ENCODE measurements around the gene CAMTA1.

The CAMTA1 gene

DNA sequence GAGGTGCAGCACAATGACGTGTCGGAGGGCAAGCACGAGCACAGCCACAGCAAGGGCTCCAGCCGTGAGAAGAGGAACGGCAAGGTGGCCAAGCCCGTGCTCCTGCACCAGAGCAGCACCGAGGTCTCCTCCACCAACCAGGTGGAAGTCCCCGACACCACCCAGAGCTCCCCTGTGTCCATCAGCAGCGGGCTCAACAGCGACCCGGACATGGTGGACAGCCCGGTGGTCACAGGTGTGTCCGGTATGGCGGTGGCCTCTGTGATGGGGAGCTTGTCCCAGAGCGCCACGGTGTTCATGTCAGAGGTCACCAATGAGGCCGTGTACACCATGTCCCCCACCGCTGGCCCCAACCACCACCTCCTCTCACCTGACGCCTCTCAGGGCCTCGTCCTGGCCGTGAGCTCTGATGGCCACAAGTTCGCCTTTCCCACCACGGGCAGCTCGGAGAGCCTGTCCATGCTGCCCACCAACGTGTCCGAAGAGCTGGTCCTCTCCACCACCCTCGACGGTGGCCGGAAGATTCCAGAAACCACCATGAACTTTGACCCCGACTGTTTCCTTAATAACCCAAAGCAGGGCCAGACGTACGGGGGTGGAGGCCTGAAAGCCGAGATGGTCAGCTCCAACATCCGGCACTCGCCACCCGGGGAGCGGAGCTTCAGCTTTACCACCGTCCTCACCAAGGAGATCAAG is 878.3 kb downstream of the CAMTA1 start:
- H3K9me3 ChIP-seq (ENCODE audit: control insufficient read depth in 1 of 2, low read length in 2 of 2) = no peaks in the 10 kb centered on the region
- H3K27me3 ChIP-seq (ENCODE audit: low read depth, low read length) = no peaks in the 10 kb centered on the region
- H3K27ac ChIP-seq (ENCODE audit: low read length) = no peak overlapping the region
- no peak overlapping the region for H3K4me3 ChIP-seq (ENCODE audit: low read depth in 1 of 2, low read length in 2 of 2)
- H3K36me3 ChIP-seq (ENCODE audit: control insufficient read depth in 1 of 2, insufficient read depth in 2 of 2, low read length in 2 of 2) = no peaks in the 10 kb centered on the region
- peaks cover 0 to 6% of the 10 kb centered on the region in 2 donors for H3K4me1 ChIP-seq (ENCODE audit: control insufficient read depth in 1 of 2, insufficient read depth in 2 of 2, low read length in 2 of 2)

DNA sequence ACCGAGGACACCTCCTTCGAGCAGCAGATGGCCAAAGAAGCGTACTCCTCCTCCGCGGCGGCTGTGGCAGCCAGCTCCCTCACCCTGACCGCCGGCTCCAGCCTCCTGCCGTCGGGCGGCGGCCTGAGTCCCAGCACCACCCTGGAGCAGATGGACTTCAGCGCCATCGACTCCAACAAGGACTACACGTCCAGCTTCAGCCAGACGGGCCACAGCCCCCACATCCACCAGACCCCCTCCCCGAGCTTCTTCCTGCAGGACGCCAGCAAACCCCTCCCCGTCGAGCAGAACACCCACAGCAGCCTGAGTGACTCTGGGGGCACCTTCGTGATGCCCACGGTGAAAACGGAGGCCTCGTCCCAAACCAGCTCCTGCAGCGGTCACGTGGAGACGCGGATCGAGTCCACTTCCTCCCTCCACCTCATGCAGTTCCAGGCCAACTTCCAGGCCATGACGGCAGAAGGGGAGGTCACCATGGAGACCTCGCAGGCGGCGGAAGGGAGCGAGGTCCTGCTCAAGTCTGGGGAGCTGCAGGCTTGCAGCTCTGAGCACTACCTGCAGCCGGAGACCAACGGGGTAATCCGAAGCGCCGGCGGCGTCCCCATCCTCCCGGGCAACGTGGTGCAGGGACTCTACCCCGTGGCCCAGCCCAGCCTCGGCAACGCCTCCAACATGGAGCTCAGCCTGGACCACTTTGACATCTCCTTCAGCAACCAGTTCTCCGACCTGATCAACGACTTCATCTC is 879.1 kb downstream of the CAMTA1 start:
- Histone ChIP-seq H3K4me3 (ENCODE audit: low read depth in 1 of 2, low read length in 2 of 2) (no peak overlapping the region), H3K9me3 (ENCODE audit: control insufficient read depth in 1 of 2, low read length in 2 of 2) (no peaks in the 10 kb centered on the region), H3K27ac (ENCODE audit: low read length) (no peak overlapping the region), H3K27me3 (ENCODE audit: low read depth, low read length) (no peaks in the 10 kb centered on the region), H3K4me1 (ENCODE audit: control insufficient read depth in 1 of 2, insufficient read depth in 2 of 2, low read length in 2 of 2) (peaks cover 0 to 11% of the 10 kb centered on the region in 2 donors), H3K36me3 (ENCODE audit: control insufficient read depth in 1 of 2, insufficient read depth in 2 of 2, low read length in 2 of 2) (no peaks in the 10 kb centered on the region)

DNA sequence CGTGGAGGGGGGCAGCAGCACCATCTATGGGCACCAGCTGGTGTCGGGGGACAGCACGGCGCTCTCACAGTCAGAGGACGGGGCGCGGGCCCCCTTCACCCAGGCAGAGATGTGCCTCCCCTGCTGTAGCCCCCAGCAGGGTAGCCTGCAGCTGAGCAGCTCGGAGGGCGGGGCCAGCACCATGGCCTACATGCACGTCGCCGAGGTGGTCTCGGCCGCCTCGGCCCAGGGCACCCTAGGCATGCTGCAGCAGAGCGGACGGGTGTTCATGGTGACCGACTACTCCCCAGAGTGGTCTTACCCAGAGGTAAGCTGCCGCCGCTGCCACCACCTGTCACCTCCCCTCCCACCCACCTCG is 879.6 kb downstream of the CAMTA1 start:
- no peaks in the 10 kb centered on the region for H3K36me3 ChIP-seq (ENCODE audit: control insufficient read depth in 1 of 2, insufficient read depth in 2 of 2, low read length in 2 of 2)
- peaks cover 0 to 17% of the 10 kb centered on the region in 2 donors for H3K4me1 ChIP-seq (ENCODE audit: control insufficient read depth in 1 of 2, insufficient read depth in 2 of 2, low read length in 2 of 2)
- H3K4me3 ChIP-seq (ENCODE audit: low read depth in 1 of 2, low read length in 2 of 2) = no peak overlapping the region
- no peaks in the 10 kb centered on the region for H3K9me3 ChIP-seq (ENCODE audit: control insufficient read depth in 1 of 2, low read length in 2 of 2)
- H3K27ac ChIP-seq (ENCODE audit: low read length) = no peak overlapping the region
- H3K27me3 ChIP-seq (ENCODE audit: low read depth, low read length) = no peaks in the 10 kb centered on the region

DNA sequence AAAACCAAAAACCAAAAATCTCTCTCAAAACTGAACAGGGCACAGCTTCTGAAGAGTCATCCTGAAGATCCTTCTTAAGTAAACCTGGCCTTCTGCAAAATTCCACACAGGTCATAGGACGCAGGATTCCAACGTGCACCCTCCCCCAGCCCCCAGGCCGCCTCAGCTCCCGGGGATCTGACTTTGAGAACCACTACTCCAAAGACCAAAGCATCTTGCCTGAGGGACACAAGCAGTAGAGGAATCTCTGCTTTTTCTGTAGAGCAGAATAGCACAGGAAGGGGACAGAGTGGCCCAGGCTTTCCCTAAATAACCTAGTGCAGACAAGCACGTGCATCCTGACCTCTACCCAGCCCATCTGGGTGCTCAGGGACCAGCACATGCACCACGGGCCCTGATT is 881.0 kb downstream of the CAMTA1 start:
- H3K36me3 ChIP-seq (ENCODE audit: control insufficient read depth in 1 of 2, insufficient read depth in 2 of 2, low read length in 2 of 2) = no peaks in the 10 kb centered on the region

DNA sequence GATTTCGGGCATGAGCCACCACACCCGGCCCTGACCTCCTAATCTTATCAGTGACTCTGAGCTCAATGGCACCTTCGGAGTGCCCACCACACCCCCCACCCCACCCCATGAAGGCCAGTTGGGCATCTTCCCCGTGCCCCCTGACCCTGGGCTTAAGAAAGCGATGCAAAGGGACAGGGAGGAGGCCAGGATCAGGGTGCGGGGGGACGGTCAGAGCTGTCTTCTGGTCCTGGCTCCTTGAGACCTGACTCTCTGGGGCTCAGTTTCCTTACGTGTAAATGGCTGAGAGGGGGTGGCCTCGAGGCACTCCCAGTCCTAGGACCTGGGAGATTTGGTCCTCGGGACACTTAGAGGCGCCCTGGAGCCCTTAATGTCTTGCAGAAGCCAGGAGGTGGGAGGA is 881.9 kb downstream of the CAMTA1 start:
- H3K9me3 ChIP-seq (ENCODE audit: control insufficient read depth in 1 of 2, low read length in 2 of 2) = no peaks in the 10 kb centered on the region
- no peaks in the 10 kb centered on the region for H3K36me3 ChIP-seq (ENCODE audit: control insufficient read depth in 1 of 2, insufficient read depth in 2 of 2, low read length in 2 of 2)
- no peak overlapping the region for H3K27ac ChIP-seq (ENCODE audit: low read length)

More for the DNA sequence above, 881.0 kb downstream of the CAMTA1 start:
- no peaks in the 10 kb centered on the region for H3K9me3 ChIP-seq (ENCODE audit: control insufficient read depth in 1 of 2, low read length in 2 of 2)
- no peaks in the 10 kb centered on the region for H3K27me3 ChIP-seq (ENCODE audit: low read depth, low read length)
- H3K27ac ChIP-seq (ENCODE audit: low read length) = no peak overlapping the region
- H3K4me1 ChIP-seq (ENCODE audit: control insufficient read depth in 1 of 2, insufficient read depth in 2 of 2, low read length in 2 of 2) = peaks cover 0 to 18% of the 10 kb centered on the region in 2 donors
- H3K4me3 ChIP-seq (ENCODE audit: low read depth in 1 of 2, low read length in 2 of 2) = no peak overlapping the region

DNA sequence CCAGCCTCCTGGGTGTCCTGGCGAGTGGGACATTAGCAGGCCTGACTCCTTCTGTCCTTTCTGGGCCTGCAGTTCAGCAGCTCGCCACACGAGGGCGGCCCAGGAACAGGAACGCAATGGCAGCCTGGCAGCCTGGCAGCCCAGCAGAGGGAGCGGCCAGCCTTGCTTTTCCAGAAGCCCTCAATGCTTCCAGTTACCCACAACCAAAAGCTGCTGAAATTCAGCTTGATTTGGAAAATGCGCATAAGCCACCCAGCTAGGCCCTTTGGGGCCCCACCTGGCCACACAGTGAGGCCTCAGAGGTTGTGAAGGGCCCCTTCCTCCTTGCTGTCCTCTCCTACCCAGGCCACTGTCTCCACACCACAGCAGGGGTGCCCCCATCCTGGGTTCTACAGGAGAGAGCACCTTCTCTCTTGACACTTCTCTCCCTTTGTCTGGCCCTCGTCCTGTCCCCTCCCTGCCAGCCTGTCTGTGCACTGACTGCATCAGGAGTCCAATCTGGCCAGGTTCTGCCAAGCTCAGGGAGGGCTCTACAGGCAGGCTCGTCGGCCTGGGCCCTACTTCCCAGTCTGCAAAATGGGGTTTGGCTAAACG is 882.5 kb downstream of the CAMTA1 start:
- no peaks in the 10 kb centered on the region for H3K36me3 ChIP-seq (ENCODE audit: control insufficient read depth in 1 of 2, insufficient read depth in 2 of 2, low read length in 2 of 2)
- H3K9me3 ChIP-seq (ENCODE audit: control insufficient read depth in 1 of 2, low read length in 2 of 2) = no peaks in the 10 kb centered on the region
- no peak overlapping the region for H3K4me3 ChIP-seq (ENCODE audit: low read depth in 1 of 2, low read length in 2 of 2)
- H3K27ac ChIP-seq (ENCODE audit: low read length) = no peak overlapping the region
- H3K4me1 ChIP-seq (ENCODE audit: control insufficient read depth in 1 of 2, insufficient read depth in 2 of 2, low read length in 2 of 2) = peaks cover 0 to 18% of the 10 kb centered on the region in 2 donors
- H3K27me3 ChIP-seq (ENCODE audit: low read depth, low read length) = no peaks in the 10 kb centered on the region

More for the DNA sequence above, 881.9 kb downstream of the CAMTA1 start:
- H3K4me3 ChIP-seq (ENCODE audit: low read depth in 1 of 2, low read length in 2 of 2) = no peak overlapping the region
- H3K27me3 ChIP-seq (ENCODE audit: low read depth, low read length) = no peaks in the 10 kb centered on the region
- peaks cover 0 to 18% of the 10 kb centered on the region in 2 donors for H3K4me1 ChIP-seq (ENCODE audit: control insufficient read depth in 1 of 2, insufficient read depth in 2 of 2, low read length in 2 of 2)

DNA sequence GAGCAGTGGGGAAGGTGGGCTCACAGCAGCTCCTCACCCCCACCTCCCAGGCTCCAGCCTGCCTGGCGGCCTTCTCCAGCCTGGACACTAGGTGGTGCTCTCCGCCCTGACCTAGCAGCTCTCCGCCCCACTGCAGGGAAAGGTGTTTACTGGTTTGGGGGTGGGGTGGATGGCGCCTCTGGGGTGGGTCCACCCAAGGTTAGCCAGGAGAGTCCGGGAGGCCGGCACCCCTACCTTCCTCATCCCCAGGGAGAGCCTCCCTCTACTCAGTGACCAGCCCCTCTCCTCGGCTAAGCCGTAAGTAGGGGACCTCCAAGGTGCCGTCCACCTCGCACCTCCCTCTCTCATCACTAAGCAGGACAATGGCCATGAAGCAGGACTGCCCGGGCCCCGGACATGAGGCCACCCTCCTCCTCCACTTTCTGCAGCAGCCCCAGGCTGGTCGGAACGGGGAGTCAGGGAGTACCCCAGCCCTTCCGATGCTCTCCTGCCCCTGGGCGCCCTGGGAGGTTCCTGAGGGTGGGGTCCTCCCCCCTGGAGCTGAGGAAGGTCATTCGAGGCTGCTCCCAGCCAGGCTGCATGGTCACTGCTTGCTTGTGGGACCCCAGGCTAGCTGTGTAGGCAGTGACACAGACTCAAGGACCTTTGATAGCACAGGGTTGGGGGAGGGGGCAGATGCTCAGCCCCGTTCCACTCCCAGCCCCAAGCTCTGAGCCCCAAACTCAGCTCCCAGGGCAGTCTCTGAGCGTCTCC is 884.5 kb downstream of the CAMTA1 start:
- no peaks in the 10 kb centered on the region for H3K36me3 ChIP-seq (ENCODE audit: control insufficient read depth in 1 of 2, insufficient read depth in 2 of 2, low read length in 2 of 2)
- no peak overlapping the region for H3K4me3 ChIP-seq (ENCODE audit: low read depth in 1 of 2, low read length in 2 of 2)
- peaks cover 0 to 18% of the 10 kb centered on the region in 2 donors for H3K4me1 ChIP-seq (ENCODE audit: control insufficient read depth in 1 of 2, insufficient read depth in 2 of 2, low read length in 2 of 2)
- H3K27ac ChIP-seq (ENCODE audit: low read length) = no peak overlapping the region
- H3K9me3 ChIP-seq (ENCODE audit: control insufficient read depth in 1 of 2, low read length in 2 of 2) = no peaks in the 10 kb centered on the region
- no peaks in the 10 kb centered on the region for H3K27me3 ChIP-seq (ENCODE audit: low read depth, low read length)

DNA sequence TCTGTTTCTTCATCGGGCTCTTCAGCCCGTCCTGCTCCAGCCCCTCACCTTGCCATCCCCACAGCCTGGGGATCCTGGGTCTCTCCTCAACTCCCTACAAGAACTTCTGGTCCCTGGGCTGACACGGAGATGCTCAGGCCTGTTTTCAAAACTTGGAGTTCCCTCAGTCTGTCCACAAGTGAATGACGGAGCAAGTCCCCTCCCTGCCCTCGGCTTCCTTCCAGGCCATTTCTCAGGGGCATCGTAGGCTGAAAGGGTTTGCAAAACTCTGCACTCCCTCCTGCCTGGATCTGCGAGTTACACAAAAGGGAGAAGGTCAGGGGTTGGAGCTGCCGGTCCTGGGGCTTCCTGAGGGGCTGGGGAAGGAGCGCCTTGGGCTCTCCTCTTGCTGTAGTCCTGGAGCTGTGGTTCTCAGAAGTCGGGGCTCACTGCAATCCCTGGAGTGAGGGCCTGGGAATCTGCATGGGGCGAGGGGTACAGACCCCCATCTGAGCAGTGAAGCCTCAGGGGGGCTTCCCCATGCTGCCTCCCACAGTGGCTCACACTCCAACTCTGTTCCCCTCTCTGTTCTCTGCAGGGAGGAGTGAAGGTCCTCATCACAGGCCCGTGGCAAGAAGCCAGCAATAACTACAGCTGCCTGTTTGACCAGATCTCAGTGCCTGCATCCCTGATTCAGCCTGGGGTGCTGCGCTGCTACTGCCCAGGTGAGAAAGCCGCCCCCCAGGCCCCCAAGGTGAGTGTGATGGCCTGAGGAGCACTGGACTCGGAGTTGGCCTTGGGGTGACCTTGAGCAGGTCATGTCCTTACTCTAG is 885.3 kb downstream of the CAMTA1 start:
- H3K9me3 ChIP-seq (ENCODE audit: control insufficient read depth in 1 of 2, low read length in 2 of 2) = no peaks in the 10 kb centered on the region
- H3K4me1 ChIP-seq (ENCODE audit: control insufficient read depth in 1 of 2, insufficient read depth in 2 of 2, low read length in 2 of 2) = peaks cover 0 to 18% of the 10 kb centered on the region in 2 donors
- no peaks in the 10 kb centered on the region for H3K27me3 ChIP-seq (ENCODE audit: low read depth, low read length)
- no peak overlapping the region for H3K27ac ChIP-seq (ENCODE audit: low read length)
- no peak overlapping the region for H3K4me3 ChIP-seq (ENCODE audit: low read depth in 1 of 2, low read length in 2 of 2)
- H3K36me3 ChIP-seq (ENCODE audit: control insufficient read depth in 1 of 2, insufficient read depth in 2 of 2, low read length in 2 of 2) = no peaks in the 10 kb centered on the region

DNA sequence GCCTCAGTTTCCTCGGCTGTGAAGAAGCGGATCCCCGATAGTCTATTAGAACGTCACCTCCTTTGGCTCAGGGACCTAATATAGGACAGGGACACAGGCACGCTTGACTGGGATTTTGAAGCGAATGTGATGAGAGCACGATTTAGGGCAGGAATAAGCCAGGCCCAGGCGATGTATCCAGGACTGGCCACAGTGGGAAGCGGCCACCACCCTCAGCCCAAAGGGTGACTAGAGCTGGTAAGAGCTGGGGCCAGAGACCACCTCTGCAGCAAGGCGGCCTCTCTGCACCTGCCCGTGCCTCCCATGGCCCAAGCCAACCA is 885.9 kb downstream of the CAMTA1 start:
- Histone ChIP-seq H3K36me3 (ENCODE audit: control insufficient read depth in 1 of 2, insufficient read depth in 2 of 2, low read length in 2 of 2) (no peaks in the 10 kb centered on the region), H3K27me3 (ENCODE audit: low read depth, low read length) (no peaks in the 10 kb centered on the region), H3K27ac (ENCODE audit: low read length) (no peak overlapping the region), H3K4me3 (ENCODE audit: low read depth in 1 of 2, low read length in 2 of 2) (no peak overlapping the region), H3K9me3 (ENCODE audit: control insufficient read depth in 1 of 2, low read length in 2 of 2) (no peaks in the 10 kb centered on the region), H3K4me1 (ENCODE audit: control insufficient read depth in 1 of 2, insufficient read depth in 2 of 2, low read length in 2 of 2) (peaks cover 0 to 18% of the 10 kb centered on the region in 2 donors)

DNA sequence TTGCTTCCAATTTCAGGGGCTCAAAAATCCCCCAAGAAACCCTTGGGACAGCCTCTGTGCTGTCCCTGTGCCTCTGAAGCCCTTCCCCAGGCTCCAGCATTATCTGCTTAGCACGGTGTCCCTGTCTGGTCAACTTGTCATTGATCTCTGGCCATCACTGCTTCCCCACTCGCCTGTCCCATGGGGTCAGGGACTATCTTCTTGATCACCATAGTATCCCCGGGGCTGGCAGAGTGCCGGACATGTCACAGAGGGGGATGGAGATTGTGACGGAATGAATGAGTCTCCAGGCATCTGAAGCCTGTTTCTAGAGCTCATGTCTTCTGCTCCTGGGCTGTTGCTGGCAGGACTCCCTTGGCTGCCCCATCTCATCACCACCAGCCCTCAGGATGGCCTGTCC is 886.4 kb downstream of the CAMTA1 start:
- Histone ChIP-seq H3K4me1 (ENCODE audit: control insufficient read depth in 1 of 2, insufficient read depth in 2 of 2, low read length in 2 of 2) (peaks cover 0 to 18% of the 10 kb centered on the region in 2 donors), H3K27me3 (ENCODE audit: low read depth, low read length) (no peaks in the 10 kb centered on the region), H3K36me3 (ENCODE audit: control insufficient read depth in 1 of 2, insufficient read depth in 2 of 2, low read length in 2 of 2) (no peaks in the 10 kb centered on the region), H3K9me3 (ENCODE audit: control insufficient read depth in 1 of 2, low read length in 2 of 2) (no peaks in the 10 kb centered on the region), H3K27ac (ENCODE audit: low read length) (no peak overlapping the region), H3K4me3 (ENCODE audit: low read depth in 1 of 2, low read length in 2 of 2) (no peak overlapping the region)

All from muscle layer of duodenum (tissue), 2 donors.